NCI-H146 treated with DMSO at 0.1 percent for 48 hours (cell line): ENCODE measurements around the gene METTL25B.

Experiments
- DNase-seq: peaks from one replicate; lab custom pipeline; 2025; ENCODE audit not compliant: unreplicated experiment; lab: John Stamatoyannopoulos, UW

METTL25B gene

GRCh38 chr1:156700736-156701531 lies 27.3 kb upstream of the METTL25B start:
- no peak for DNase-seq

GRCh38 chr1:156703336-156703735 lies 24.9 kb upstream of the METTL25B start:
- DNase-seq: no peak

GRCh38 chr1:156703741-156704140 lies 24.5 kb upstream of the METTL25B start:
- DNase-seq: peak; percentile 22

- DNase-seq: no peak
These were observed 24.0 kb upstream of the METTL25B start for GRCh38 chr1:156704166-156704711.

GRCh38 chr1:156704930-156705320 lies 23.3 kb upstream of the METTL25B start:
- DNase-seq: no peak

- no peak for DNase-seq
These were observed 22.9 kb upstream of the METTL25B start, which contains the start of gene CRABP2 for GRCh38 chr1:156705321-156705917. Gene CRABP2, minus strand, starts transcription at chr1:156705583. Its CDS starts 137 bp downstream, at chr1:156705446.

- peak; percentile 54 for DNase-seq
These were observed 22.2 kb upstream of the METTL25B start for GRCh38 chr1:156705918-156706656.

GRCh38 chr1:156706657-156707416 lies 21.4 kb upstream of the METTL25B start:
- DNase-seq: no peak

- DNase-seq: no peak
These were observed 20.7 kb upstream of the METTL25B start for GRCh38 chr1:156707417-156708217.

- DNase-seq: no peak
These were observed 20.0 kb upstream of the METTL25B start for GRCh38 chr1:156708218-156708661.

GRCh38 chr1:156709031-156709430 lies 19.2 kb upstream of the METTL25B start:
- DNase-seq: no peak

GRCh38 chr1:156709757-156710489 lies 18.3 kb upstream of the METTL25B start:
- no peak for DNase-seq

- DNase-seq: no peak
These were observed 17.1 kb upstream of the METTL25B start for GRCh38 chr1:156711011-156711817.

- DNase-seq: no peak
These were observed 15.6 kb upstream of the METTL25B start for GRCh38 chr1:156712626-156713025.

GRCh38 chr1:156714830-156715229 lies 13.4 kb upstream of the METTL25B start:
- no peak for DNase-seq

- DNase-seq: no peak
These were observed 10.9 kb upstream of the METTL25B start for GRCh38 chr1:156717351-156717750.

- no peak for DNase-seq
These were observed 7.1 kb upstream of the METTL25B start for GRCh38 chr1:156721131-156721530.

GRCh38 chr1:156721535-156721934 lies 6.7 kb upstream of the METTL25B start:
- no peak for DNase-seq
